Natural killer cell treated with Interleukin-12 subunit alpha and Interleukin-12 subunit beta and Interleukin-15 and Interleukin-18, amount 100 ng/mL, for 72 hours (primary cell): Measurements from ENCODE around the gene LRRC45. TPM values are rescaled to one million over a fixed set of nuclear protein-coding genes. Genes with fewer than 3 reads are reported as not detected.

Experiments used
- ATAC-seq, 2 donors: fragments of 150-1000 bp; cut with Tn5 transposase in 1 of 2; sonication (Bioruptor Pico), chemical (Tn5 transposase) in 1 of 2; 2 replicates each; pipeline ENCODE4 v1.10.0; 2021
- DNase-seq: peaks from one replicate; pipeline ENCODE4 v3.0.0; 2022; ENCODE audit warnings: low spot score
- H3K27ac Mint-ChIP-seq, 2 donors: 1 replicate in 1 of 2; 2 replicates in 1 of 2; pipeline ENCODE4 v1.8.0; 2022; ENCODE audit warnings: mixed read lengths in 2 of 2, mild to moderate bottlenecking in 1 of 2, moderate library complexity in 1 of 2
- H3K27me3 Mint-ChIP-seq, 2 donors: 1 replicate in 1 of 2; 2 replicates in 1 of 2; pipeline ENCODE4 v1.8.0; 2022; ENCODE audit warnings: mixed read lengths in 2 of 2
- H3K36me3 Mint-ChIP-seq: one replicate; pipeline ENCODE4 v1.8.0; 2022; ENCODE audit warnings: mixed read lengths
- H3K4me1 Mint-ChIP-seq, 2 donors: 1 replicate in 1 of 2; 2 replicates in 1 of 2; pipeline ENCODE4 v1.8.0; 2022; ENCODE audit warnings: low read depth in 2 of 2, mixed read lengths in 2 of 2, mild to moderate bottlenecking in 1 of 2
- H3K4me3 Mint-ChIP-seq: one replicate; pipeline ENCODE4 v1.8.0; 2022; ENCODE audit warnings: mixed read lengths
- H3K9me3 Mint-ChIP-seq: 2 replicates; pipeline ENCODE4 v1.8.0; 2022; ENCODE audit warnings: mixed read lengths
- total RNA-seq, 2 donors: library from RNA; stranded (reverse); gene quantifications; one replicate each; pipeline ENCODE4 v1.2.3, GENCODE V29; 2022

Gene LRRC45
- total RNA-seq, 2 donors from 2014 or later, result 16.1 to 42.3 TPM

DNA sequence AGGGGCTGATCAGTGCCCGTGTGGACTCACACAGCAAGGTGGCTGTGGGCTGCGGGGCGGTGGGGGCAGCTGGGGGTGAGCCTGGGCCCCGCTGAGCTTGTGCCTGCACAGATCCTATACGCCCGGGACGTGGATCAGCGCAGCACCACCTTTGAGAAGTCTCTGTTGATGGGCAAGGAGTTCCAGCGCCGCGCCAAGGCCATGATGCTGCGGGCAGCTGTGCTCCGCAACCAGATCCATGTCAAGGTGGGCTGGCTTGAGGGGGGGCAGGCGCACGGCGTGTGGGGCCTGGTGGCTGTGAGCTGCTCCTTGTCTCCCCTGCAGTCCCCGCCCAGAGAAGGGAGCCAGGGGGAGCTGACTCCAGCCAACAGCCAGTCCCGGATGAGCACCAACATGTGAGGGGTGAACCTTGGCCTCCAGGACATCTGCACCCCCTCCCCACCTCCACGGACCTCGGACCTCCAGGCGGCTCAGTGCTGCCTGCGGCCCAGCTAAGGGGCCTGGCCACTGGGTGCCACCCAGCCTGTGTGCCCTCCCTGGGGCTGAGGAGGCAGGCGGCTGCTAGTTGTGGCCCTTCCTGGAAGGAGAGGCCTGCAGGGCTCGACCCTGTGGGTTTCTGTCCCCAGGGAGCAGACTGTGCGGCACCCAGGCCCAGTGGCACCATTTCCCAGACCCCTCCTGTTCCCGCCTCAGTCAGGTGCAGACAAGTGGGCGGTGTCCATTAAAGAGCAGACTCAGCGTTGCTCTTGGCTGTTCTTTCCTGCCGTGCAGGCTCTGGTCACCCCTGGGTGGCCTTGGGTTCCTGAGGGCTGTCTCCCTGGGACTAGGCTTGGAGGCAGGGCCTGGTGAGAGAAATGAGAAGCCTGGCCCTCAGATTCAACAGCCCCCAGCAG is 33.9 kb downstream of the LRRC45 start:
- Mint-ChIP-seq H3K9me3 (no peaks in the 10 kb centered on the region), H3K27ac (no peak overlapping the region), H3K4me3 (no peak overlapping the region), H3K27me3 (no peaks in the 10 kb centered on the region), H3K36me3 (no peaks in the 10 kb centered on the region), H3K4me1 (peaks cover 0 to 3% of the 10 kb centered on the region in 2 donors)
- no peak for DNase-seq
- ATAC-seq, result no peak

GRCh38 chr17:82058230-82058854 is 35.2 kb downstream of the LRRC45 start:
- Mint-ChIP-seq H3K27me3 (no peaks in the 10 kb centered on the region), H3K27ac (no peak overlapping the region), H3K4me3 (no peak overlapping the region), H3K36me3 (no peaks in the 10 kb centered on the region), H3K9me3 (no peaks in the 10 kb centered on the region), H3K4me1 (peaks cover 0 to 3% of the 10 kb centered on the region in 2 donors)
- DNase-seq (no peak), ATAC-seq (no peak)

DNA sequence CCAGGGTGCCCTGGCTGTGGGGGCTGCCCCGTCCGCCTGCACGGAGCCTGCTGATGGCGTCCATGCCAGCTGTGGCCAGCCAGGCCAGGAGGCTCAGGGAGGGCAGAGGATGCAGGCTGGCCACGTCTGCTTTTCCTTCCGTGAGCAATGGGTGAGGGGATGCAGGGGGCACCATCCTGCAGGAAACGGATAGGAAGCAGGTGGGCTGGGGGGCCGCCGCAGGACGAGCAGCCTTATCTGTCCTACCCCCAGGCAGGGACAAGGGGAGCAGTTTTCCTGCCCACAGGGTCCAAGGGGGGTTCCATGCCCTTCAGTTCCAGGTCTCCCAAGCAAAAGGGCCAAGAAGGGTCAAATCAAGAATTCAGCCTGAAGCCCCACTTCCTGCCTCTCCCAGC is 35.7 kb downstream of the LRRC45 start:
- peaks cover 0 to 3% of the 10 kb centered on the region in 2 donors for H3K4me1 Mint-ChIP-seq
- H3K27me3 Mint-ChIP-seq, result no peaks in the 10 kb centered on the region
- H3K36me3 Mint-ChIP-seq, result no peaks in the 10 kb centered on the region
- no peak overlapping the region for H3K4me3 Mint-ChIP-seq
- H3K27ac Mint-ChIP-seq, result no peak overlapping the region
- ATAC-seq, result no peak
- DNase-seq, result no peak
- H3K9me3 Mint-ChIP-seq, result no peaks in the 10 kb centered on the region

- Mint-ChIP-seq H3K27ac (no peak overlapping the region), H3K9me3 (no peaks in the 10 kb centered on the region), H3K27me3 (no peaks in the 10 kb centered on the region), H3K36me3 (no peaks in the 10 kb centered on the region), H3K4me3 (no peak overlapping the region), H3K4me1 (peaks cover 0 to 3% of the 10 kb centered on the region in 2 donors)
- ATAC-seq (no peak), DNase-seq (no peak)
Measured at GRCh38 chr17:82059272-82060000, 36.3 kb downstream of the LRRC45 start.

- no peaks in the 10 kb centered on the region for H3K27me3 Mint-ChIP-seq
- H3K4me1 Mint-ChIP-seq, result peaks cover 0 to 3% of the 10 kb centered on the region in 2 donors
- H3K36me3 Mint-ChIP-seq, result no peaks in the 10 kb centered on the region
- no peaks in the 10 kb centered on the region for H3K9me3 Mint-ChIP-seq
- ATAC-seq (no peak), DNase-seq (no peak)
- no peak overlapping the region for H3K4me3 Mint-ChIP-seq
- H3K27ac Mint-ChIP-seq, result no peak overlapping the region
Measured at GRCh38 chr17:82060001-82060380, 36.9 kb downstream of the LRRC45 start.

DNA sequence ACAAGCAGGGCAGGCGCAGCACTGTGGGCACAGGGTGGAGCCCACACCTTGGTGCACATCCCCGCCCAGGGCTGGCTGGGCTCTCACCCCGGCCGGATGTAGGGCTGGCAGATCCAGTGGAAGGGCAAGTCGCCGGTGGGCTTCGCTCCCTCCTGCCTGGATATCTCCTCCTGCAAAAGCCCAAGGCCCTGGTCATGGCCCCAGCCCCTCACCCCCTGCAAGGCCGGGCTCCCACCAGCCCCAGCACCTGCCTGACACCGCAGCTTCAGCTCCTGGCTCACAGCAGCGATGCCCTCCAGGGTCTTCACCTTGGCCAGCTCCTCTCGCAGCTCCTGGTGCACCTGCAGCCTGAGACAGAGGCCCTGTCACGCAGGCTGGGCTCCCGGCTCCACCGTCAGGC is 37.5 kb downstream of the LRRC45 start:
- Mint-ChIP-seq H3K27me3 (no peaks in the 10 kb centered on the region), H3K4me1 (peaks cover 0 to 3% of the 10 kb centered on the region in 2 donors), H3K36me3 (no peaks in the 10 kb centered on the region), H3K27ac (no peak overlapping the region), H3K4me3 (no peak overlapping the region), H3K9me3 (no peaks in the 10 kb centered on the region)
- ATAC-seq (no peak), DNase-seq (no peak)

GRCh38 chr17:82061047-82061925 is 38.2 kb downstream of the LRRC45 start:
- Mint-ChIP-seq H3K27me3 (no peaks in the 10 kb centered on the region), H3K4me3 (no peak overlapping the region), H3K36me3 (no peaks in the 10 kb centered on the region), H3K27ac (no peak overlapping the region), H3K9me3 (no peaks in the 10 kb centered on the region), H3K4me1 (peaks cover 0 to 6% of the 10 kb centered on the region in 2 donors)
- ATAC-seq (no peak), DNase-seq (no peak)

DNA sequence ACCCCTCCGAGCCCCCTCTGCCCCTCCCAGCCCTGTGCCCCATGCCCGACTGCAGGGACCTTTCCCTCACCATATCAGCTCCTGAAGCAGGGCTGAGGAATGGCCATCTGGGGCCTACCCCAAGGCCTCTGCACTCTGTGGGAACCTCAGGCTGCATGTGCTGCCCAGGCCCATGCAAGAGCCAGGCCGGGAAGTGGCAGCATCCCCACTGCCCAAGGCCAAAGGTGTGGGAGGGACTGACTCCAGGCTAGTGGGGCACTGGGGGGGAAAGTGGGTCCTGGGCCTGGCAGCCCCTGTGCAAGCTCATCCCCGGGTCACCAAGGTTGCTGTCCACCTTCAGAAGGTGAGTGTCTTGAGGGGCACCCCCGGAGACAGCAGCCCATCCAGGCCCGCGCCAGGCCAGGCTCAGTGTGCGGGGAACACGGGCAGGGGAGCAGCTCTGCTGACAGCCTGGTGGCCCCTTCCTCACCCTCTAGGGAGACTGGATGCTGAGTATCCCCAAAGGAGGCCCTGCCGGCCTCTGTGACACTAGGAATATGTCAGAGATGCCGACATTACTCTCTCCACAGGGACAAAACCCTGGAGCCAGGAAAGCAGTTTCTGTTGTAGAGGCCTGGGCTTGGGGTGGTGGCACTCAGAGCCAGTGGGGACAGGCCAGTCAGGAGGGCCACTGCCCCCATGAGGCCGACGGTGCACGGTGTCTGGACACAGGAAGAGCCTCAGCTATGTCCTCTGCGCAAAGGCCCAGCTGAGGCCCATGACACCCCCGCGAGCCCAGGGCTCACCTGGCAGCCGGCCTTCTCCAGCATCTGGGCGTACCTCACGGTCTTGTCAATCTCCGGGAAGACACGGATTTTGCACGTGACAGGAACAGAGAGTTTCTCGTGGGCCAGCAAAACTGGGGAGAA is 39.2 kb downstream of the LRRC45 start:
- no peaks in the 10 kb centered on the region for H3K9me3 Mint-ChIP-seq
- DNase-seq, result no peak
- no peaks in the 10 kb centered on the region for H3K27me3 Mint-ChIP-seq
- H3K4me1 Mint-ChIP-seq, result peaks cover 0 to 9% of the 10 kb centered on the region in 2 donors
- H3K36me3 Mint-ChIP-seq, result no peaks in the 10 kb centered on the region
- no peak overlapping the region for H3K27ac Mint-ChIP-seq
- ATAC-seq, result no peak
- H3K4me3 Mint-ChIP-seq, result no peak overlapping the region

GRCh38 chr17:82062984-82063368 is 39.9 kb downstream of the LRRC45 start:
- ATAC-seq, result no peak
- H3K4me3 Mint-ChIP-seq, result no peak overlapping the region

DNA sequence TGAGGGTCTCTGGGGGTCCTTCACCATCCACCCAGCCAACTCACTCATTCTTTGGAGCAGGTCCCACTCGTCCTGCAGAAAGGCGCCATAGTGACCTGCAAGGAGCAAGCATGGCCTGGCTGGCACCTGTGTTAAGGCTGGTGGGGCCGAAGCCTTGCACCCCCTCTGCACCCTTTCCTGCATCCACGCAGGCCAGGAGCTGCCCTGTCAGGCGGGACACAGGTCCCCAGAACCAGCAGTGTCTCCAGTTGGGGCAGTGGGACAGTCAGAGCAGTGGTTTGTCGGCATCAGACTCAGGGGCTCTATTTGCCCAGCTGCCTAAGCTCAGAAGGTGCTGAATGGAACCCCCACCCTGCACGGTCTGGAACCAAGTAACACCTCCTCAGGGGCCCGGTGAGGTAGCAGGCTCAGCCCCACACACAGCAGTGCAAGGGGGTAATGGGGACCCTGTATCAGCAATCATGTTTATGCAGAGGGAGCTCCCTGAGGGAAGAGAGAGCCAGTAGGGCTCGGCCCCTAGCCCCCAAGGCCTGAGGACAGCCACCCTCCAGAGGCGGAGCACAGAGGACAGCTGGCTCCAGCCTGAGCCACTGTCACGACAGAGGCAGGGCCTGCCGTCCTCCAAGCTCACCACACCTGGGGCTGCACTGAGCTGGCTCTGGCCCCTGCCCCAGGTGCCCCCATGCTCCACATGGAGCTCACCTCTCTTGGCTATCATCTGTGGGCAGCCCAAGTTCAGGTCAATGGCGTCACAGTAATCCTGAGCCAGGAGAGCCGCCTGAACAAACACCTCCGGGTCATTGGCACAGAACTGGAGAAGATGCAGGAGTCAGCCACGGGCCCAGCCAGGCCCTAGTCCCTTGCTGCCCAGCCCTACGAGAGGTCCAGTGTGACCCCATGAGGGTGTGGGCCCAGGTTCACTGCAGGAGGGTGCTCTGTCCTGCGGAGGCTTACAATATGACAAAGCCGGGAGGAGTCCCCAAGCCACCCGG is 40.6 kb downstream of the LRRC45 start:
- H3K4me1 Mint-ChIP-seq, result peaks cover 0 to 9% of the 10 kb centered on the region in 2 donors
- DNase-seq (no peak), ATAC-seq (no peak)
- no peaks in the 10 kb centered on the region for H3K27me3 Mint-ChIP-seq
- no peak overlapping the region for H3K27ac Mint-ChIP-seq
- peak overlapping the region; percentile 51 for H3K4me3 Mint-ChIP-seq
- no peaks in the 10 kb centered on the region for H3K9me3 Mint-ChIP-seq
- H3K36me3 Mint-ChIP-seq, result no peaks in the 10 kb centered on the region

More at GRCh38 chr17:82062984-82063368, 39.9 kb downstream of the LRRC45 start:
- H3K36me3 Mint-ChIP-seq, result no peaks in the 10 kb centered on the region
- no peaks in the 10 kb centered on the region for H3K9me3 Mint-ChIP-seq
- H3K4me1 Mint-ChIP-seq, result peaks cover 0 to 9% of the 10 kb centered on the region in 2 donors
- DNase-seq, result no peak
- H3K27ac Mint-ChIP-seq, result no peak overlapping the region
- H3K27me3 Mint-ChIP-seq, result no peaks in the 10 kb centered on the region

- no peaks in the 10 kb centered on the region for H3K36me3 Mint-ChIP-seq
- ATAC-seq (no peak), DNase-seq (no peak)
- no peaks in the 10 kb centered on the region for H3K27me3 Mint-ChIP-seq
- H3K27ac Mint-ChIP-seq, result no peak overlapping the region
- peaks cover 0 to 9% of the 10 kb centered on the region in 2 donors for H3K4me1 Mint-ChIP-seq
- no peaks in the 10 kb centered on the region for H3K9me3 Mint-ChIP-seq
- H3K4me3 Mint-ChIP-seq, result peak overlapping the region; percentile 51
Measured at GRCh38 chr17:82064433-82065192, 41.5 kb downstream of the LRRC45 start.
